T-helper 17 cell (primary cell): ENCODE data around the gene SLC22A16. TPM values are rescaled to one million over a fixed set of nuclear protein-coding genes. Genes with fewer than 3 reads are reported as not detected.
"Not testable (repeated sequence)": the region's sequence is repeated elsewhere in the genome, so short reads cannot be mapped to it uniquely, and the experiment has no call there.

ENCODE experiments used
- ATAC-seq: fragments of 150-1000 bp; cut with Tn5 transposase; 2 replicates; pipeline ENCODE4 v1.10.0; 2021; ENCODE audit warnings: mild to moderate bottlenecking, moderate library complexity
- DNase-seq, 3 donors: peaks; one replicate each; pipeline versions ENCODE4 v3.0.0 to v3.0.0-alpha.2; 2020 to 2021
- H3K9me3 ChIP-seq: one replicate; pipeline ENCODE4 v1.7.0; 2013; ENCODE audit warnings: low read length, mild to moderate bottlenecking; ENCODE audit not compliant: control insufficient read depth, poor library complexity, severe bottlenecking
- H3K27ac Mint-ChIP-seq: one replicate; pipeline ENCODE4 v1.8.0; 2022; ENCODE audit warnings: mild to moderate bottlenecking, moderate library complexity, mixed read lengths
- H3K27me3 Mint-ChIP-seq: one replicate; pipeline ENCODE4 v1.8.0; 2022; ENCODE audit warnings: mixed read lengths
- H3K36me3 Mint-ChIP-seq: one replicate; pipeline ENCODE4 v1.8.0; 2022; ENCODE audit warnings: low read depth, mixed read lengths
- H3K4me1 Mint-ChIP-seq: one replicate; pipeline ENCODE4 v1.8.0; 2022; ENCODE audit warnings: mild to moderate bottlenecking, mixed read lengths
- H3K4me3 Mint-ChIP-seq: one replicate; pipeline ENCODE4 v1.8.0; 2022; ENCODE audit warnings: mild to moderate bottlenecking, moderate library complexity, mixed read lengths
- total RNA-seq, 4 donors: library from RNA in 2 of 4; stranded (reverse) in 2 of 4; gene quantifications; one replicate each; pipeline ENCODE4 v1.2.3 and lab custom pipeline; 2022 to 2026

The SLC22A16 gene
- total RNA-seq, 2 donors from 2014 or later = not detected

DNA sequence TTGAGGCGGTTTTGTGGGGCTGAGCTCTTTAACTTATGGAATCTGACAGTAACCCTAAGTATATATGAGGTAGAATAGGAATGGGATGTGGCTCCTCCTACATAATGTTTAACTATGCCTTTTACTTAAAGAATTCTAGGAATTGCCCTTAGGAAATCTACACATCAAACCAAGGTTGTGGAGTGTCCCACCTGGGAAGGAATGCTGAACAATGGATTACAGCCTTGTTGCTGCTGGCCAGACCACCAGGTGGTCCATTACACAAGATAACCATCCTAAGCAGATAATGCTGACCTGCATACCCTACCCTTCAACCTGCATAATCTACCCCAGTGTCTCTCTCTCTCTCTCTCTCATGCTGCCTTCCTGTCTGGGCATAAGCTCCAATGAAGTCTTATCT is 35.0 kb upstream of the SLC22A16 start:
- H3K27ac Mint-ChIP-seq = no peak overlapping the region
- ATAC-seq (no peak), DNase-seq (no peak)
- H3K27me3 Mint-ChIP-seq = peaks cover 30% of the 10 kb centered on the region
- H3K36me3 Mint-ChIP-seq = no peaks in the 10 kb centered on the region
- no peaks in the 10 kb centered on the region for H3K4me1 Mint-ChIP-seq
- no peak overlapping the region for H3K4me3 Mint-ChIP-seq
- no peaks in the 10 kb centered on the region for H3K9me3 ChIP-seq

- no peak for ATAC-seq
- no peak for DNase-seq
- no peaks in the 10 kb centered on the region for H3K9me3 ChIP-seq
- Mint-ChIP-seq H3K4me1 (no peaks in the 10 kb centered on the region), H3K36me3 (no peaks in the 10 kb centered on the region), H3K4me3 (no peak overlapping the region), H3K27me3 (peaks cover 37% of the 10 kb centered on the region), H3K27ac (no peak overlapping the region)
Observed at GRCh38 chr6:110509617-110510241, 33.3 kb upstream of the SLC22A16 start.

DNA sequence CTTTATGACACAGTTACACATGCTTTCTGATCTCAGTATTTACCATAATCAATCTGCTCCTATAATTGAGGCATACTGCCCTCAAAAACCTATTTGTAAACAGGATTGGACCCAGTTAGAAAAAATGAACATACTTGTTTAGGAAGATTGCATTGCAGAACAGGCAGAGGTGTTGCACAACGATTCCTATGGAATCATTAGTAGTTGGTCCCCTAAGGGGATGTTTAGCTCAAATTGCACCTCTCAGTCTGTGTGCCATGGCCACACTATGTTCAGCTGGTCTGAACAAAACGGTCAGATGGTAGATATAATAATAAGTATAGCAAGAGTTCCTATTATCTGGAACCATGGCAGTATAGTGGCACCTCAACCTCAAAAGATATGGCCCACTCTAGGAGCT is 28.5 kb upstream of the SLC22A16 start:
- peaks cover 44% of the 10 kb centered on the region for H3K27me3 Mint-ChIP-seq
- not testable (repeated sequence) for DNase-seq, H3K27ac Mint-ChIP-seq

DNA sequence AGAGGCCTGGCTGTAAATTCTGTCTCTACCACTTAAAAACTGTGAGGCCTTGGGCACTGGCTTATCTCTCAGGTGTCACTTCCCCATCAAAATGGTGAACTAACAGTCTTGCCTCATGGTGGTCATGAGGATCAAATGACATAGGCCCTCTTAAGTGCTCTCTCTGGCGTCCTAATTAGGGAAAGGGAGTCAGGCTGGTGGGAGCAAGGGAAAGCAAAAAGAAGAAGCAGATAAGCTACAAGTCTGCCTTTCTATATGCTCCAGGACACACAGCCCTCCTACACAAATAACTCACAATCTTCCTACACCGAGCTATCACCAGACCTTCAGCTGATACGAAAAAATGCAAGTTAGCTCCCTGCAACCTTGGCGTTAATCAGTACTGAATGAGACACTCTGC is 19.5 kb upstream of the SLC22A16 start:
- DNase-seq (no peak), ATAC-seq (no peak)
- peaks cover 61% of the 10 kb centered on the region for H3K27me3 Mint-ChIP-seq
- peaks cover 3% of the 10 kb centered on the region for H3K36me3 Mint-ChIP-seq
- no peaks in the 10 kb centered on the region for H3K9me3 ChIP-seq
- no peak overlapping the region for H3K4me3 Mint-ChIP-seq
- H3K4me1 Mint-ChIP-seq = no peaks in the 10 kb centered on the region
- H3K27ac Mint-ChIP-seq = no peak overlapping the region

More for the DNA sequence above, 28.5 kb upstream of the SLC22A16 start:
- H3K36me3 Mint-ChIP-seq, ATAC-seq, H3K4me3 Mint-ChIP-seq, H3K9me3 ChIP-seq, H3K4me1 Mint-ChIP-seq: not testable (repeated sequence)

DNA sequence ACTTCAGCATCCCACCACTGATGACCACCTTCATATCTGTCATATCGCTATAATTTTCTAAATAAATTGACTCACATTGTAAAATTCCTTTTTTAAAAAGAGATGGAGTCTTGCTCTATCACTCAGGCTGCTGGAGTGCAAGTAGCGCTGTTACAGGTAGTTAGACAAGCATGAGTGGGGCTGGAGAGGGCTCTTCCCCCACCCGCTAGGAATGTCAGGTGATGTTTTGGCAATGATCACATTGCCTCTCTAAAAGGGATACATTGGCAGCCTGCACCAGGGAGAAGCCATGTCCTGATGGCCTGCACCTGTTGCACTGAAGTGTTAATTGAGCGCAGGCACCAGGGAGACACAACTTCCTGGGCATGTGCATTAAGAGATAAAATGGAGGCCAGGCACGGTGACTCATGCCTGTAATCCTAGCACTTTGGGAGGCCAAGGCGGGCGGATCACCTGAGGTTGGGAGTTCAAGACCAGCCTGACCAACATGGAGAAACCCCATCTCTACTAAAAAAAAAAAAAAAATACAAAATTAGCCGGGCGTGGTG is 16.9 kb upstream of the SLC22A16 start:
- Mint-ChIP-seq H3K27me3 (peaks cover 60% of the 10 kb centered on the region), H3K4me1 (no peaks in the 10 kb centered on the region), H3K4me3 (no peak overlapping the region), H3K27ac (no peak overlapping the region), H3K36me3 (peaks cover 3% of the 10 kb centered on the region)
- DNase-seq (no peak), ATAC-seq (no peak)
- no peaks in the 10 kb centered on the region for H3K9me3 ChIP-seq

DNA sequence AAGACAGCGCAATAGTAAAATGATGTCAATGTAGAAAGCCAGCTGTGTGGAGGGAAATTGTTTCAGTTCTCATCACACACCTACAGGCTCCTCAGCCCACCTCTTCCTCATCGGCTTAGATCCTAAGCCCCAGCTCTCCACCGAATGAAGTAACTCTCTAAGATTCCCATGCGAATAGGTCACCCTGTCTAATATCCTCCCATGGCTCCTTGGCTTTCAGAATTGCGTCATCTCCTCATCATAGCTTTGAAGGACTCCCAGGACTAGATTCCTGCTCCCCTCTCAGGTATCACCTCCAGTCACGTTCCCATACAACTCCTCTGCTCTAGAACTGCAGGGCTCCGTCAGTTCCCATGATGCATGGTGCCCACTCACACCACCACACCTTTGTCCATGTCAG is 16.2 kb upstream of the SLC22A16 start:
- DNase-seq = no peak
- Mint-ChIP-seq H3K27ac (no peak overlapping the region), H3K4me1 (no peaks in the 10 kb centered on the region), H3K36me3 (peaks cover under 1% of the 10 kb centered on the region), H3K4me3 (no peak overlapping the region), H3K27me3 (peaks cover 62% of the 10 kb centered on the region)
- no peaks in the 10 kb centered on the region for H3K9me3 ChIP-seq
- ATAC-seq = no peak

- H3K36me3 Mint-ChIP-seq = no peaks in the 10 kb centered on the region
- H3K27ac Mint-ChIP-seq = no peak overlapping the region
- DNase-seq (no peak), ATAC-seq (no peak)
- H3K9me3 ChIP-seq = no peaks in the 10 kb centered on the region
- no peak overlapping the region for H3K4me3 Mint-ChIP-seq
- H3K4me1 Mint-ChIP-seq = no peaks in the 10 kb centered on the region
- H3K27me3 Mint-ChIP-seq = peaks cover 61% of the 10 kb centered on the region
Observed at GRCh38 chr6:110491644-110492317, 15.4 kb upstream of the SLC22A16 start.

DNA sequence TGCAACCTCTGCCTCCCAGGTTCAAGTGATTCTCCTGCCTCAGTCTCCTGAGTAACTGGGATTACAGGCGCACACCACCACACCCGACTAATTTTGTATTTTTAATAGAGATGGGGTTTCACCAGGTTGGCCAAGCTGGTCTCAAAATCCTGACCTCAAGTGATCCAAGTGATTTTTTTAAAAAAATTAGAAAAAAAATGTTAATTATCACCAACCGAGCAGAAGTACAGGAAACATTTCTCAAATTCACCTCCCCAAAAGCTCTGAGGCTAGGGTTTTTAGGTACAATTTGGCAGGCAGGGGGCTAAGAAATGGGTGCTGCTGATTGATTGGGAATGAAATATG is 14.9 kb upstream of the SLC22A16 start:
- ATAC-seq (no peak), DNase-seq (no peak)
- Mint-ChIP-seq H3K4me3 (no peak overlapping the region), H3K27ac (no peak overlapping the region), H3K27me3 (peaks cover 66% of the 10 kb centered on the region), H3K36me3 (no peaks in the 10 kb centered on the region), H3K4me1 (no peaks in the 10 kb centered on the region)
- H3K9me3 ChIP-seq = no peaks in the 10 kb centered on the region

DNA sequence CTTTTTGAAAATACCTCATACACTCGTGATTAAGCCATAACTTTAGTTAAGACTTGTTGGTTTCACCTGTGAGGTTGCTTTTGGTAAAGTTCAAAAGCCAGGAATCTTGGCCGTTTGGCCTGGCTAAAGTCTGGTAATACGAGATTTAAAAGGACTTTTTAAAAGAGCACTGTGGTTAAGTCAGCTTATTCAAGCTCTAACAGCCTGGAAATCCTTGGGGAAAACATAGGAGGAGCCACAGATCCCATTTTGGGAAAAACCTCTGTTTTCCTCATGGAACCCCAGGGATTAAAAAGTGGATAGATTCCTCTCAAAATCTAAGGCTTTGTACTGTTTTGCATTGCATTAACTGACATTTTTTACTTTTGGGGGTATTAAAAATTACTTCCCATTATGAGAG is 13.7 kb upstream of the SLC22A16 start:
- ATAC-seq = no peak

GRCh38 chr6:110488606-110489190 is 12.3 kb upstream of the SLC22A16 start:
- DNase-seq = no peak
- H3K9me3 ChIP-seq = no peaks in the 10 kb centered on the region
- Mint-ChIP-seq H3K27ac (no peak overlapping the region), H3K36me3 (no peaks in the 10 kb centered on the region), H3K27me3 (peaks cover 59% of the 10 kb centered on the region), H3K4me1 (no peaks in the 10 kb centered on the region), H3K4me3 (no peak overlapping the region)
- no peak for ATAC-seq

More for the DNA sequence above, 13.7 kb upstream of the SLC22A16 start:
- H3K9me3 ChIP-seq = no peaks in the 10 kb centered on the region
- Mint-ChIP-seq H3K27me3 (peaks cover 67% of the 10 kb centered on the region), H3K4me1 (no peaks in the 10 kb centered on the region), H3K36me3 (no peaks in the 10 kb centered on the region), H3K4me3 (no peak overlapping the region), H3K27ac (no peak overlapping the region)
- DNase-seq = no peak

DNA sequence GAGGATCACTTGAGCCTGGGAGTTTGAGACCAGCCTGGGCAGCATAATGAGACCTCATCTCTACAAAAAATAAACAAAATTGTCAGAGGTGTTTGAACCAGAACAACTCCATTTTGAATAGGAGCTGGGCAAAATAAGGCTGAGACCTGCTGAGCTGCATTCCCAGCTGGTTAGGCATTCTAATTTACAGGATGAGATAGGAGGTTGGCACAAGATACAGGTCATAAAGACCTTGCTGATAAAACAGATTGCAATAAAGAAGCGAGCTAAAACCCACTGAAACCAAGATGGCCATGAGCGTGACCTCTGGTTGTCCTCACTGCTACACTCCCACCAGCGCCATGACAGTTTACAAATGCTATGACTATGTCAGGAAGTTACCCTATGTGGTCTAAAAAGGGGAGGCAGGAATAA is 11.6 kb upstream of the SLC22A16 start:
- not testable (repeated sequence) for ATAC-seq, DNase-seq, H3K4me1 Mint-ChIP-seq, H3K9me3 ChIP-seq, H3K4me3 Mint-ChIP-seq, H3K27ac Mint-ChIP-seq, H3K36me3 Mint-ChIP-seq
- peaks cover 54% of the 10 kb centered on the region for H3K27me3 Mint-ChIP-seq

- ATAC-seq = no peak
- no peak for DNase-seq
- peaks cover 42% of the 10 kb centered on the region for H3K27me3 Mint-ChIP-seq
- H3K4me1 Mint-ChIP-seq = no peaks in the 10 kb centered on the region
- no peak overlapping the region for H3K4me3 Mint-ChIP-seq
- no peaks in the 10 kb centered on the region for H3K9me3 ChIP-seq
- H3K27ac Mint-ChIP-seq = no peak overlapping the region
- H3K36me3 Mint-ChIP-seq = no peaks in the 10 kb centered on the region
Observed at GRCh38 chr6:110486756-110487155, 10.3 kb upstream of the SLC22A16 start.

DNA sequence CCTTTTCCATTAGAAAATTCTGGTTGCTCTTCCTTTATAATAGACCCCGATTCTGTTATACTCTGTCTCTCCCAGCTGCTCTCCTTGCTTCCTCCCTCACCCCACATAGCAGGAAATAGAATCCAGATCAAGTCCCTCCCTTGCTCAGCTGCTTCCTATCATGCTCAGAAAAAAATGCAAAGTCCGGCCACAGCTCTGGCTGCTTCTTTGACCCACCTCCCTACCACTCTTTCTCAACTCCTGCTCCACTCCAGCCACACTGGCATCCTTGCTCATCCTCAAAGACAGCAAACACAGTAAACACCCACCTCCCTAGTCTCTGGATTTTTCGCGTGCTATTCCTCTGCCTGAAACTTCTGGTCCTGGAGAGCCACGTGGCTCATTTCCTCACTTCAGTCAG is 9.1 kb upstream of the SLC22A16 start:
- peaks cover 39% of the 10 kb centered on the region for H3K27me3 Mint-ChIP-seq
- H3K9me3 ChIP-seq = no peaks in the 10 kb centered on the region
- no peak overlapping the region for H3K4me3 Mint-ChIP-seq
- no peaks in the 10 kb centered on the region for H3K4me1 Mint-ChIP-seq
- DNase-seq (no peak), ATAC-seq (no peak)
- no peak overlapping the region for H3K27ac Mint-ChIP-seq
- no peaks in the 10 kb centered on the region for H3K36me3 Mint-ChIP-seq
